GM10248 (cell line): ENCODE data around the gene PGD.

Source experiments
- CTCF ChIA-PET: fragments of 300-600 bp; sonication (Branson Sonifier 250); formaldehyde crosslinking; extraction: SDS; loops from one replicate; lab custom pipeline; 2021; ENCODE audit warnings: antibody characterized with exemption; lab: Yijun Ruan, JAX
- POLR2A ChIA-PET: fragments of 350-650 bp; sonication (Branson Sonifier 250); formaldehyde crosslinking; extraction: SDS; loops from one replicate; lab custom pipeline; 2020; ENCODE audit warnings: antibody characterized with exemption; lab: Yijun Ruan, JAX
- DNase-seq: peaks from one replicate; pipeline ENCODE4 v3.0.0; 2012; ENCODE audit errors: extremely low spot score
- TF ChIP-seq, protein P1 (sequence below): IDR thresholded peaks from 2 replicates; pipeline ENCODE4 v1.5.1; 2012; ENCODE audit warnings: mild to moderate bottlenecking, low read depth; ENCODE audit errors: extremely low read depth, missing control alignments, control extremely low read depth

PGD gene

GRCh38 chr1:10437052-10437451 is 38.2 kb downstream of the PGD start:
- ChIA-PET CTCF (interaction anchor here (1.3 to 2.2 kb wide), 2 partner anchors 58 to 486 kb away, joined by 4 to 5 read pairs; no protein-coding TSS in a partner anchor), POLR2A (no interaction called here)
- DNase-seq = no peak
- TF ChIP-seq, protein P1, sequence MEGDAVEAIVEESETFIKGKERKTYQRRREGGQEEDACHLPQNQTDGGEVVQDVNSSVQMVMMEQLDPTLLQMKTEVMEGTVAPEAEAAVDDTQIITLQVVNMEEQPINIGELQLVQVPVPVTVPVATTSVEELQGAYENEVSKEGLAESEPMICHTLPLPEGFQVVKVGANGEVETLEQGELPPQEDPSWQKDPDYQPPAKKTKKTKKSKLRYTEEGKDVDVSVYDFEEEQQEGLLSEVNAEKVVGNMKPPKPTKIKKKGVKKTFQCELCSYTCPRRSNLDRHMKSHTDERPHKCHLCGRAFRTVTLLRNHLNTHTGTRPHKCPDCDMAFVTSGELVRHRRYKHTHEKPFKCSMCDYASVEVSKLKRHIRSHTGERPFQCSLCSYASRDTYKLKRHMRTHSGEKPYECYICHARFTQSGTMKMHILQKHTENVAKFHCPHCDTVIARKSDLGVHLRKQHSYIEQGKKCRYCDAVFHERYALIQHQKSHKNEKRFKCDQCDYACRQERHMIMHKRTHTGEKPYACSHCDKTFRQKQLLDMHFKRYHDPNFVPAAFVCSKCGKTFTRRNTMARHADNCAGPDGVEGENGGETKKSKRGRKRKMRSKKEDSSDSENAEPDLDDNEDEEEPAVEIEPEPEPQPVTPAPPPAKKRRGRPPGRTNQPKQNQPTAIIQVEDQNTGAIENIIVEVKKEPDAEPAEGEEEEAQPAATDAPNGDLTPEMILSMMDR = no peak

DNA sequence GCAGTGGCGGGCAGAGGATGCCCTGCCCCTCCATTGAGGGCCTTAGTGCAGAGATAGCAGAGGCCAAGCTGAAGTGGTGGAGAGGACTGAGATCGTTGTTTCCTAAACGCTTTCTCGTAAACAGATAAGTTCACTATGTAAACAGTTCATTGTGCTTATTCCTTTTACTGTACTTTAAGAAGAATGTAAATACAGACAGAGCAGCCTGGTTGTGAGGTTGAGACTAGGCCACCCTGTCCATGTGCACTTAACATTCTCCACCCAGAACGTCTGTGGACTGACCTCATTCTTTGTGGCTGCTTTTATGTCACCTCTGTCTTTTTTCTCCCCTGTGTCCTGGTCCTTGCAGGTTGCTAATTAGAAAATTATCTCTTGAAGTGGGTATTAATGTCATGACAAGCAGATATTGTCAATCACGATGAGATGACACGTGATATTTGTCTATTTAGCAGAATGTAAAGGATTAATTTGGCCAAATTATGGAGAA is 39.9 kb downstream of the PGD start:
- POLR2A ChIA-PET = no interaction called here
- TF ChIP-seq, protein P1 = no peak

DNA sequence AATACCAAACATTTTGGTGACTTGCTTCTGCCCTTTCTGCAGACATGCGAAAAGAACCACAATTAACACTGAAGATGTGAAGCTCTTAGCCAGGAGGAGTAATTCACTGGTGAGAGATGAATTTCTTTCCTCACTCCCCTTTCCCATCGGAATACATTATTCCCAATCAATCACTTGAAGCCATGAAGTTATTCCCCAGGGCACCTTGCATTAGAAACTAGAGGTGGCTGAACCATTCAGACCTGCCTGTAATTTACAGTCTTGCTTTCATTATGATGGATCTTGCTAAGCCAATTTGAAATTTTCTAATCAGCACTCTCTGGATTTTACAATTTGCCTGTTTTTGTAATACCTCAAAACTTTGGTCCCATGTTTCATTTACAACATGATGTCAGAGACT is 41.4 kb downstream of the PGD start:
- ChIA-PET POLR2A (no interaction called here), CTCF (no interaction called here)
- no peak for DNase-seq
- TF ChIP-seq, protein P1 = no peak

More for the DNA sequence above, 39.9 kb downstream of the PGD start:
- CTCF ChIA-PET = interaction anchor here (1.2 kb wide), 1 partner anchor 9 kb away, joined by 4 read pairs; the partner anchor contains the start of gene CENPS
- DNase-seq = no peak

GRCh38 chr1:10440794-10441193 is 41.9 kb downstream of the PGD start:
- no peak for DNase-seq
- POLR2A ChIA-PET = no interaction called here
- TF ChIP-seq, protein P1 = no peak
- CTCF ChIA-PET = no interaction called here

DNA sequence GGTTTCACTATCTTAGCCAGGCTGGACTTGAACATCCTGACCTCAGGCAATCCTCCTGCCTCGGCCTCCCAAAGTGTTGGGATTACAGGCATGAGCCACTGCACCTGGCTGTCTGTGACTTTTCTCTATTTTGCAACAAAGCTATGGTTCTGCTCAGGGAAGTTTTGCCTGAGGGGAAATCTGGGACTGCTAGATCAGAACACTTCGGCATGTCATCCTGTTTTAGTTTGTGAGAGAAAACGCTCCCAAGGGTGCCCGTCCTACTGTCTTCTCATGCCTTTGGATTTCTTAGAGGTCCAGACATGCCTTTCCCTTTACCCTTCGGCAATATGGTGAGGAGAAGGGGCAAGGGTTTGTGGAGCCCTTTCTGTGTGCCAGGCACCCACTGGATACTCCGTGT is 45.4 kb downstream of the PGD start:
- DNase-seq = no peak
- TF ChIP-seq, protein P1 = no peak
- CTCF ChIA-PET = interaction anchor here (1.2 to 4.2 kb wide), 3 partner anchors 9 to 49 kb away, joined by 3 to 23 read pairs (median 4); partner anchors contain the start of gene CENPS
- POLR2A ChIA-PET = no interaction called here

DNA sequence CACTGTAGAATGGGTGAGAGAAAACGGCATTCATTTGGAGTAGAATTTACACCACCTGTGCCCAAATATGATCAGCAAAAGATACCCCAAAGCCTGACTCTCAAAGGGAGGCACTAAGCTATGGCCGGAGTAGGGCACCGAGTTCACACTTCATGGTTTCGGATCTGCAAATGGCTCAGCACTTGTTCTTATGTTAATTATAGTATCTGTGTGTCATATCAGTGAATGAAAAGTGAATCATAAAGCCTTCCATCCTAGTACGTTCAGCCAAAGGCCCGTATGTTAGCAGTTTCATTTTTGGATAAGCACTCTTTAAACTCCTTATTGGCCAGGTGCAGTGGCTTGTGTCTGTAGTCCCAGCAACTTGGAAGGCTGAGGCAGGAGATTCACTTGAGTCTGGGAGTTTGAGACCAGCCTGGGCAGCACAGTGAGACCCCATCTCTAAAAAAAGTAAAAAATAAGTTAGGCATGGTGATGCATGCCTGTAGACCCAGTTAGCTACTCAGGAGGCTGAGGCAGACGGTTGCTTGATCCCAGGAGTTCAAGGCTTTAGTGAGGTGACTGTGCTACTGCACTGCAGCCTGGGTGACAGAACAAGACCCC is 46.0 kb downstream of the PGD start:
- POLR2A ChIA-PET = no interaction called here
- CTCF ChIA-PET = interaction anchor here (1.2 to 4.2 kb wide), 2 partner anchors 14 to 48 kb away, joined by 4 to 23 read pairs; partner anchors contain the start of gene CENPS
- TF ChIP-seq, protein P1 = no peak
- DNase-seq = no peak
